Astrocyte of the cerebellum (primary cell): ENCODE data around the gene CKAP2.
"Not testable (repeated sequence)": the region's sequence is repeated elsewhere in the genome, so short reads cannot be mapped to it uniquely, and the experiment has no call there.

Source experiments
- DNase-seq: peaks from one replicate; pipeline ENCODE4 v3.0.0-alpha.2; 2011; ENCODE audit warnings: low read depth
- H3K4me3 ChIP-seq: 2 replicates; pipeline ENCODE4 v1.5.1; 2011; ENCODE audit warnings: mild to moderate bottlenecking, low read depth, low read length, moderate library complexity
- in situ Hi-C: cut with HindIII; loops from 2 replicates; pipeline ENCODE4 v1.10.0; 2017; ENCODE audit warnings: low sequenced_read_pairs

Gene CKAP2

DNA sequence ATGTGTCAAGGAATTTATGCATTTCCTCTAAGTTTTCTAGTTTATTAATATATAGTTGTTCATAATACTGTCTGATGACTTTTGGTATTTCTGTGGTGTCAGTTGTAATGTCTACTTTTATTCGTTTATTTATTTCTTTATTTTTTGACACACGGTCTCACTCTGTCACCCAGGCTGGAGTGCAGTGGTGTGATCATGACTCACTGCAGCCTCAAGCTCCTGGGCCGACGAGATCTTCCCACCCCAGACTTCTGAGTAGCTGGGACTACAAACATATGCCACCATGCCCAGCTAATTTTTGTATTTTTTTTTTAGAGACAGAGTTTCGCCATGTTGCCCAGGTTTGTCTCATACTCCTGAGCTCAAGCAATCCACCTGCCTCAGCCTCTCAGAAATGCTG lies 39.0 kb downstream of the CKAP2 start:
- in situ Hi-C loops, DNase-seq, H3K4me3 ChIP-seq: not testable (repeated sequence)

DNA sequence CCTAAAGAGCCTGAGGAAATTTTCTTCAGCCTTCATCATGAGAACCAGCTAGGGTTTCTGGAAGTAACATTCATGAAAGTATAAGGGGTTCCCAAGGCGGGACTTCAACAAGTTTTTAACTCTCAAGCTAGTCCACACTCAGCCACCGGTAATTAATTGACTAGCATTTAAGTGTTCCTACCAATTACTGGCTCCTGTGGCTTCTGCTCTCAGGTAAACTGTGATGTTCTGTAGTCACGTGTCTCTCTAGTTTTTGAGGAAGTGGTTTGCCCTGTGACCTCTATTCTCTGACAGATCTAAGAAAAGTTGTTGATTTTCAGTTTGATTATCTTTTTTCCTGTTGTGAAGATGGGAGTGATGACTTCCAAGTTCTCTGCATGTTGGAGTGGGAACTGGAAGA lies 42.7 kb downstream of the CKAP2 start:
- DNase-seq, in situ Hi-C loops, H3K4me3 ChIP-seq: not testable (repeated sequence)

DNA sequence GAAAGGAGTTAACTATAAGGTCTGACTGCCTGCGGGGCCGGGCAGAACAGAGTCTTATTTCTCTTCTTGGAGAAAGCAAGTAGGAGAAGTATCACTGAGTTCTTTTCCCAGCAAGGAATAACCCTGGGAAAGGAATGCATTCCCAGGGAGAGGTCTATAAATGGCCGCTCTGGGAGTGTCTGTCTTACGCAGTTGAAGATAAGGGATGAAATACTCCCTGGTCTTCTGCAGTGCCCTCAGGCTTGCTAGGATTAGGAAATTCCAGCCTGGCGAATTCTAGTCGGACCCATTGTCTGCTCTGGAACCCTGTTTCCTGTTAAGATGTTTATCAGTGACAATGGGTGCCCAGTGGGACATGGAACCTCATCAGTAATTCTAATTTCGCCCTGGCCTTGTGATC lies 47.0 kb downstream of the CKAP2 start:
- in situ Hi-C loops, DNase-seq, H3K4me3 ChIP-seq: not testable (repeated sequence)

DNA sequence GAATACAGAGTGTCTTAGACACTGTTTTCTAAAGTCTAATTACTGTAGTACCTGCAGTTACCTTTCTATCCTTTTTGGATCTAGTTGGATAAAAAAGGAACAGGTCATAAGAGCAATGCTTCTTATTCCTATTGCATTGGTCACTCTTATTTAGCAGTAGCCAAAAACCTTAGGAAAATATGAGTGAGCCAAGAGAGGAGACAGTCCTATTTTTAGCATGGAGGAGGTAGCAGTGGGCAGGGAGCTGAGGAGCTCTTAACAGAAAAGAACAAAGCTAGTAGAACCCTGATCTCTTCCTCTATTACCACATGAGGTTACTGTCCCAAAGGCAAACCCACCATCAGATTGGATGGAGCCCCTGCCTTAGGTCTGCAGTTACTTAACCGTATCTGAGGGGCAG lies 50.6 kb downstream of the CKAP2 start:
- H3K4me3 ChIP-seq, in situ Hi-C loops, DNase-seq: not testable (repeated sequence)

- in situ Hi-C loops, DNase-seq: not testable (repeated sequence)
Observed at GRCh38 chr13:52509532-52509931, 54.3 kb downstream of the CKAP2 start.

GRCh38 chr13:52510221-52510797 lies 55.0 kb downstream of the CKAP2 start:
- in situ Hi-C loops, DNase-seq, H3K4me3 ChIP-seq: not testable (repeated sequence)

More at GRCh38 chr13:52509532-52509931, 54.3 kb downstream of the CKAP2 start:
- not testable (repeated sequence) for H3K4me3 ChIP-seq

GRCh38 chr13:52511598-52511997 lies 56.3 kb downstream of the CKAP2 start:
- in situ Hi-C loops, DNase-seq, H3K4me3 ChIP-seq: not testable (repeated sequence)

GRCh38 chr13:52513957-52514596 lies 58.8 kb downstream of the CKAP2 start:
- H3K4me3 ChIP-seq, in situ Hi-C loops, DNase-seq: not testable (repeated sequence)

- H3K4me3 ChIP-seq, in situ Hi-C loops: not testable (repeated sequence)
Observed at GRCh38 chr13:52523323-52523722, 68.0 kb downstream of the CKAP2 start.

More at GRCh38 chr13:52523323-52523722, 68.0 kb downstream of the CKAP2 start:
- DNase-seq, result not testable (repeated sequence)
